GM18499 (cell line): Measurements from ENCODE around the gene SEC24C.
"Not testable (repeated sequence)": the region's sequence is repeated elsewhere in the genome, so short reads cannot be mapped to it uniquely, and the experiment has no call there.

Experiments
- ATAC-seq: cut with Tn5 transposase; IDR thresholded peaks from one replicate; pipeline ENCODE4 v1.9.1; 2021; ENCODE audit warnings: moderate number of reproducible peaks; ENCODE audit not compliant: insufficient read depth, unreplicated experiment

The SEC24C gene

GRCh38 chr10:73731588-73732375 is 12.4 kb upstream of the SEC24C start:
- no peak for ATAC-seq

DNA sequence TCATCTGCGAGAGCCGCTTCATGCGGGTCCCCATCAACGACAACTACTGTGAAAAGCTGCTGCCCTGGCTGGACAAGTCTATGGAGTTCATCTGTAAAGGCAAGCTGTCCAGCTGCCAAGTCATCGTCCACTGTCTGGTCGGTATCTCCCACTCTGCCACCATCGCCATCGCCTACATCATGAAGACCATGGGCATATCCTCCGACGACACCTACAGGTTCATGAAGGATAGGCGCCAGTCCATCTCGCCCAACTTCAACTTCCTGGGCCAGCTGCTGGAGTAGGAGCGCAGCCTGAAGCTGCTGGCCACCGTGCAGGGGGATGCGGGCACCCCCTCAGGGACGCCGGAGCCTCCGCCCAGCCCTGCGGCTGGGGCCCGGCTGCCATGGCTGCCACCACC is 11.7 kb upstream of the SEC24C start:
- ATAC-seq = no peak

- no peak for ATAC-seq
Observed at GRCh38 chr10:73732931-73733623, 11.1 kb upstream of the SEC24C start.

DNA sequence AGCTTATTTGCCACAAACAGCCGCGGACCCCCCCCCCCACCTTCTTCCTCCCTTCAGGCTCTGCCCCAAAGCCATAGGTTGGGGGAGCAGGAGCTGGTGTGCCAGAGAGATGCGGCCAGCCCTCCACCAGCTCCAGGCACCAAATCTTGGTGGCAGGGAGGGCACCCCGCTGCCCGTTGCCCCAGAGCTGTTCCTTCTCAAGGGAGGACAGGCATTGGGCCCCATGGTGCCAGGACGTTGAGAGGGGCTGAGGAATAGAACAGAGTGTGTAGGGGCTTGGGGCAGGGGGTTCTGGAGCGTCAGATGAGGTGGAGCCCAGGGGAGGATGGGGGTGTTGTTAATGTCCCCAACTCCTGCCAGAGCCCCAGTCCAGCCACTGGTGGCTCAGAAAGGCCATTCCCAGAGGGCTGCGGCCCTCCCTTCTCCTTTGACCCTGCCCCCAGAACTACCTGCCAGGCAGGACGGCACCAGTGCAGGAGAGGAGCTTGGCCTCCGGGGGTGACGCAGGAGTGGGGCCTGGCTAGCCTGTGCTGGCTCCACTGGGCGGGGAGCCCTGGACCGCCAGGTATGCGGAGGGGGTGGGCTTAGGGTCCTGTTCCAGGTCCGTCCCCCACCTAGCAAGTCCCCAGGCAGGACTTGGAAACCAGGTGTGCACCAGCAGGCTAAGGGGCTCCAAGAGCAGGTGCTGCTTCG is 10.0 kb upstream of the SEC24C start:
- no peak for ATAC-seq

GRCh38 chr10:73734796-73735305 is 9.3 kb upstream of the SEC24C start:
- no peak for ATAC-seq

DNA sequence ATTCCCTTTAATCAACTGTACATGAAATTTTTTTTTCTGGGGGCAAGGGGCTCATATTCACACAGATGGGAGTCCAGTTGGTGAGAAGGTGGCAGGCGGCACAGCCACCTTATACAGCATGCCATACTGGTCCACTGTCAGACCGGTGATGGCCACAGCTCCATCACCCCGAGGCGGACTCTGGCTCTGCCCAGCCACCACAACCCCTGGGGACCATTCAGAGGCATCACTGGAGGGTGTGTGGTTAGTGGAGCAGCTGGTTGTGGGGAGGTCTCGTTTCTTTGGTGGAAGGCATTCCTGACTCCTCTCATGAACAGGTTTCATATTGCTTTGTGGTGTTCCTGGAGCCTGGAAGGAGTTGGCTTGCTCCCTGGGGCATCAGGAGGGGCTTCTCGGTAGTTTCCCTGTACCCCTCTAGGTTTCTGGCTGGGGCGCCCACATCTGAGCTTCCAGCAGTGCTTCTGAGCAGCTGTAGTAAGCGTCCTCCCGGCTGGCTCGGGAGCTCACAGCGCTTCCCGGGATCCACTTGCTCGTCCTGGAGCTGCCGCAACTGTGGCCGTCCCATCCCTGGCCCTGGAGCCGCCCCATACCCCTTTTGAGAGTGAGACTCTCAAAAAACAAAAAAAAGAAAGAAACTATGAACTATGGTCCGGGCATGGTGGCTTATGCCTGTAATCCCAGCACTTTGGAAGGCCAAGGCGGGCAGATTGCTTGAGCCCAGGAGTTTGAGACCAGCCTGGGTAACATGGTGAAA is 3.5 kb upstream of the SEC24C start:
- ATAC-seq = not testable (repeated sequence)

DNA sequence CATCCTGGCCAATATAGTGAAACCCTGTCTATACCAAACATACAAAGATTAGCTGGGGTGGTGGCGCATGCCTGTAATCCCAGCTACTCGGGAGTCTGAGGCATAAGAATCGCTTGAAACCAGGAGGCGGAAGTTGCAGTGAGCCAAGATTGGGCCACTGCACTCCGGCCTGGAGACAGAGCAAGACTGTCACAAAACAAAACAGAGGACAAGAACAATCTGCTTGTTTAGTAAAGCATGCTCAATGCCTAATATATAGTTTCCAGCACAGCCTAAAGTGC is 1.8 kb upstream of the SEC24C start:
- ATAC-seq = no peak

GRCh38 chr10:73743327-73743904 is 756 bp upstream of the SEC24C start:
- no peak for ATAC-seq

GRCh38 chr10:73744664-73744975 is 448 bp downstream of the SEC24C start:
- ATAC-seq = no peak

DNA sequence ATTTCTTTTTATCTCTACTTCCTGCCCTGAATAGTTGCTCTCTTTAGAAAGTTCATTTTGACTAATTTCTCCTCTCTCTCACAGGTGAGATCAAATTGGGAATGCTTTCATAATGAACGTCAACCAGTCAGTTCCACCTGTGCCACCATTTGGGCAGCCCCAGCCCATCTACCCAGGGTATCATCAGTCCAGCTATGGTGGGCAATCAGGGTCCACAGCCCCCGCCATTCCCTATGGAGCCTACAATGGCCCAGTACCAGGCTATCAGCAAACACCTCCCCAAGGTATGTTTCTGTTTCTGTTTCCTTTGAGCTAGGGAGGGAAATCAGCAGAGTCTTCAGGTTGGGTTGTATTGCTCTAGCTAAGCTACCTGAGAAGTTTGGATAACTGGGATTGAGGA is 2.5 kb downstream of the SEC24C start:
- ATAC-seq = no peak

GRCh38 chr10:73750819-73751218 is 6.6 kb downstream of the SEC24C start:
- no peak for ATAC-seq

DNA sequence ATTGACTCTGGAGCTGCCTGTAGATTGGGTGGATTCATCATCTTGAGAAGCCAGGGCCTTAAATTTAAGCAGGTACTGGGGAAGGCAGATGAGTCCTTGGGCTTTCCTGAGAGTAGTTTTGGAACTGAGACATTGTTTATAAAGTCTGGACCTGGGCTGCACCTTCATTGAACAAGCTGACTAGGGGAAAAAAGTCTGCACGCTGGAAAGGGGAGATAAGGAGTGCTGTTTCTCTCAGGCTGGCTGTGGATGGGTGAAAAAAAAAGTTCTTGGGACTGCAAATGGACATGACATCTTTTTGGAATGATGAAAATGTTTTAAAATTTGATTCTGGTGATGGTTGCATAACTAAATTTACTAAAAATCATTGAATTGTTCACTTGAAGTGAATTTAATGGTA is 12.0 kb downstream of the SEC24C start:
- ATAC-seq = no peak

- ATAC-seq = no peak
Observed at GRCh38 chr10:73758704-73759511, 14.7 kb downstream of the SEC24C start.

DNA sequence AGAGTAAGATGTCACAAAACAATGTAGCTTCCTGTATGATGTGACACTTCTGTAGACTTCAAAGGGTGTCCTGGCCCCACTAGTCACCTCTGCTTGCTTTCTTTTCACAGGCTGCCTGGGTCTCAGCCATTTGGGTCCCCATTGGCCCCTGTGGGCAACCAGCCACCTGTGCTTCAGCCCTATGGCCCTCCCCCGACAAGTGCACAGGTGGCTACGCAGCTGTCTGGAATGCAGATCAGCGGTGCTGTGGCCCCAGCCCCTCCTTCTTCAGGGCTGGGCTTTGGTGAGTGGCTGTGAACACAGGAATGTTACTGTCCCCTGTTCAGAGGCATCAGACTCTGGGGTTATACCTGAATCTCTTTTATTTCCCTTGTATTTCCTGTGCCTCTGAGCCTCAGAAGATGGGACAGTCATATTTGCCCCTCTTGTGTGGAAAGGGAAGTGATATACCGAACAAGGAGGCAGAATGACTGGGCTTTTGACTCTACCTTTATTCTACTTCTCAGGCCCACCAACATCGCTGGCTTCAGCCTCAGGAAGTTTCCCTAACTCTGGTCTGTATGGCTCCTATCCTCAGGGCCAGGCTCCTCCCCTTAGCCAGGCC is 15.4 kb downstream of the SEC24C start:
- no peak for ATAC-seq

DNA sequence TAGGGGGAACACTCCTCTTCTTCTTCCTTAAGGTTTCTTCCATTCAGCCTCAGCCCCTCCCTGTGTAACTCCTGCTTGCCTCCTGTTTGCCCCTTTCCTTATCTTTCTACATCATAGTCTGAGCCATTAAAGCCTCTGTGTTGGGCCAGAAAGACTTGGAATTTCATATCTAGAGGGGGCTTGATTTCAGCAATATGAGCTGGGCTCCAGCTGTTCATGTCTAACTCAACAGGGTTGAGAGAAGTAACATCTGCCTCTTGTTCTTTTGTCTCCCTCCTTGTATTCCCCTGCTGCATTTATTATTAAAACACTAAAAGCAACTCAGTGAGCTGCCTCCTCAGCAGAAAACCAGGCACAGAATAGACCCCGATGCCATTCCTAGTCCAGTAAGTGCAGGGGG is 17.6 kb downstream of the SEC24C start:
- ATAC-seq = no peak

- ATAC-seq = no peak
Observed at GRCh38 chr10:73762915-73763314, 18.7 kb downstream of the SEC24C start.

GRCh38 chr10:73763343-73763742 is 19.2 kb downstream of the SEC24C start:
- ATAC-seq = no peak

DNA sequence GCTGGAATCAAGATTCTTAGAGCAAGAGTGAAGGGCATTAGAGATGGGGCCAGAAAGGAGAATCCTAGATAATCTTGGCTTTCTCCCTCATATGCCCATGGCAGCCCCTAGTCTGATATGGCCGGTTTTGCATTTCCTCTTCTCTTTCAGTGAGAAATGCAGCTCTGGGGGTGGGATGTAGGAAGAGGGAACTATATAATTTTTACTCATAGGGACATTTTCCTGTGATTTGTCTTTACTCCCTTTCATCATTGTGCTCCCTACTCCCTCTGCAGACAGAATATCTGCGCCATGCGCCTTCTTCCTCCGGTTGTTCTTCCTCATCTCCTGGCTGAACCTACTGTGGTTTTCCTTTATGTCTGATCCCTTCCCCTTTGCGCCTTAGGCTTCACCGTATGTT is 20.9 kb downstream of the SEC24C start:
- ATAC-seq = no peak

DNA sequence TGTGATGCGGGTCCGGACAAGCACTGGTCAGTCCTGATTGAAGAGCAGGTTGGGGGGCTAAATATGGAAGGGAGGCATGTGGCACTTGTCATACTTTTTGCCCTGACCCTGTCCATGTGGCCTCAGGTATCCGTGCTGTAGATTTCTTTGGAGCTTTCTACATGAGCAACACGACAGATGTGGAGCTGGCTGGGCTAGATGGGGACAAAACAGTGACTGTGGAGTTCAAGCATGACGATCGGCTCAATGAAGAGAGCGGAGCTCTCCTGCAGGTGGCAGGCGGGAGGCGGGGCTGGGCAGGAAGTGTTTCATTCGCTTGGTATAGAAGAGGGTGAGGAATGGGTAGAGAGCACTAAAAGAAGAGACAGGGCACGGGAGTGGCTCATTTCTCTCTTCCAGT is 24.7 kb downstream of the SEC24C start:
- no peak for ATAC-seq
